Measurements from ENCODE around the gene CSTF3. TPM values are rescaled to one million over a fixed set of nuclear protein-coding genes. Genes with fewer than 3 reads are reported as not detected.
"Not testable (repeated sequence)": the region's sequence is repeated elsewhere in the genome, so short reads cannot be mapped to it uniquely, and the experiment has no call there.

Gene CSTF3
- total RNA-seq, 1 experiment from 2014 or later: 37.3 TPM

GRCh38 chr11:33094157-33094556 is 67.1 kb downstream of the CSTF3 start:
- DNase-seq (ENCODE audit: extremely low read depth, low read depth): no peak

DNA sequence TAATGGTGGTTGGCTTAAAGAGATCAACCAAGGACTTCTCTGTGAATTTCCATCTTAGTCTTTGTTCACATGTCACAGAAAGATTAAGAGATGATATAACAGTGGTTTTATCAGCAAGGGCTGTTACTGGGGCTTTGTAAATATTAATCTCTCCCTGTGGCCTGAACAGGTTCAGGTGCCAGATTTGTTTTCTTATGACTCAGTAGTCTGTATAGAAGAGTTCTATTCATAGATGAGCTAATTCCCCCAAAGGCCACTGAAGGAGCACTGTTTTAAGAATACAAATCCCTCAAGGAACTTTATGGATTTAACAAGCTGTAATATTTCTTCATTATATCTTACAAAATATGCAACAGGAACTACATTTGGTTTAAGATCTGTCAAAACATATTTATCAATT is 71.5 kb downstream of the CSTF3 start:
- DNase-seq (ENCODE audit: extremely low read depth, low read depth): no peak

- no peak for DNase-seq (ENCODE audit: extremely low read depth, low read depth)
Observed at GRCh38 chr11:33086017-33086416, 75.3 kb downstream of the CSTF3 start.

DNA sequence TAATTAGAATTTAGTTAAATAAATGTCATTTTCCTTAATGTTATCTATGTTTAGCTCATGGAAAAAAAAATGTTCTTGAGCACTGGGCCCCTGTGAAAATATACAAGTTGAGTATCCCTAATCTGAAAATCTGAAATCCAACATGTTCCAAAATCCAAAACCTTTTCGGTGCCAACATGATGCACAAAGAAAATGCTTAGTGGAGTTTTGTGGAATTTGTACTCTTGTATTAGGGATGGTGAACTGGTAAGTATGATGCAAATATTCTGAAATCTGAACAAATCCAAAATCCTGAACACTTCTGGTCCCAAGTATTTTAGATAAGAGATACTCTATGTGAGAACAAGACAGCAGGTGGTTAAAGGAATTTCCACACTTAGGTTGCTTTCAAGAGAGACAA is 77.4 kb downstream of the CSTF3 start:
- DNase-seq (ENCODE audit: extremely low read depth, low read depth): no peak

- DNase-seq (ENCODE audit: extremely low read depth, low read depth): no peak
Observed at GRCh38 chr11:33072465-33072864, 88.8 kb downstream of the CSTF3 start.

GRCh38 chr11:33068611-33069340 is 92.5 kb downstream of the CSTF3 start:
- no peak for DNase-seq (ENCODE audit: extremely low read depth, low read depth)

DNA sequence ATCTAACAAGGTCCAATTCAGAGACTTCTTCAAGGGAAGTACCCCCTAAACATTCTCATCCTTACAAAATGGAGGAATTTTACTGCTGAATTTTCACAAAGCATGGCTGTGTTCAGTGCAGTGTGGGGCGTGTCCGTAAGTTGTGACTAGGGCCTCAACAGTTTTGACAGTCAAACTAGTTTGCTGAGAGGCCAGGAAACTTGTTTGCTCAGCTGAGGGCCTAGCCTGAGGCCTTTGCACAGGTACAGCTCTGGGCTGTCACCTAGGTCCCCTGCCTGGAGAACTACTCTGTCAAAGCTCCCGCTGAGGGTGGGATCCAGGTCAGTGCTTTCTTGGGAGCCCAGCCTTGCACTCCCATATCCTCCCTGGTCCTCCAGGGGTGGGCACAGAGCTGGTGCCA is 94.0 kb downstream of the CSTF3 start:
- no peak for DNase-seq (ENCODE audit: extremely low read depth, low read depth)

DNA sequence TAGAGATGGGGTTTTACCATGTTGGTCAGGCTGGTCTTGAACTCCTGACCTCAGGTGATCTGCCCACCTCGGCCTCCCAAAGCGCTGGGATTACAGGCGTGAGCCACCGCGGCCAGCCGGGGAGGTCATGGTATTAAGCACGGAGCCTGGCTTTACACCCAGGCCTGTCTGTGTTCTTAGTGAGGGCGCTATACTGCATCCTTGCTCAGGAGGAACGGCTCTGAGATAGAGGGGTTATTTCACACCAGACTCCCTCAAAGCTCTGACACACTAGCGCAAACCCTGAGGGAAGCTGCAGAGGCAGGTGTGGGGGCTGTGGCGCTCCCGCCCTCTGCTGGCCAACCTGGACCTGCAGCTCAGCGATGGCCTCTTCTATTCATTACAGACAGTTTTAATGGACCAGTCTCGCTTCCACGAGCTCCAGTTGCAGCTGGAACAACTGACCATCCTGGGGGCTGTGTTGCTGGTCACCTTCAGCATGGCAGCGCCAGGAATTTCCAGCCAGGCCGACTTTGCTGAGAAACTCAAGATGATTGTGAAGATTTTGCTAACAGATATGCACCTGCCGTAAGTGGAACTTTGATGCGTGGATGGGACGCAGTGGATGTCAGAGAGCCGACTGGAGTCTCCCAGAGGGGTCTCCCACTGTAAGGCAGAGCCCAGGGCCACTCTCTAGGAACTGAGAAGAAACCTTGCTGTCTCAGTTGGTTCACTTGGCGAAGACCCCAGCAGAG is 95.7 kb downstream of the CSTF3 start:
- DNase-seq (ENCODE audit: extremely low read depth, low read depth): peak; percentile 44

- DNase-seq (ENCODE audit: extremely low read depth, low read depth): no peak
Observed at GRCh38 chr11:33064866-33065265, 96.4 kb downstream of the CSTF3 start.

- no peak for DNase-seq (ENCODE audit: extremely low read depth, low read depth)
Observed at GRCh38 chr11:33064033-33064825, 97.1 kb downstream of the CSTF3 start.

GRCh38 chr11:33063326-33063881 is 97.9 kb downstream of the CSTF3 start:
- no peak for DNase-seq (ENCODE audit: extremely low read depth, low read depth)

DNA sequence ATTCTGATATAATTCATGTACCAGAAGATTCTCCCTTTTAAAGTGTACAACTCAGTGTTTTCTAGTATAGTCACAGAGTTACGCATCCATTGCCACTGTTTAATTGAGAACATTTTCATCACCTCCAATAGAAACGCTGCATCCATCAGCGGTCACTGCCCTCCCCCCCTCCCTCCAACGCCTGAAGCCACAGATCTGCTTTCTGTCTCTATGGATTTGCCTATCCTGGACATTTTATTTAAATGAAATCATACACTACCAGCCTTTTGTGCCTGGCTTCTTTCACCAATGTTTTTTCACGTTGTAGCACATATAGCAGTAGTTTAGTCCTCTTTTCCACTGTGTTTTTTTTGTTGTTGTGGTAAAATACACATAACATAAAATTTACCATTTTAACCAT is 99.1 kb downstream of the CSTF3 start:
- DNase-seq (ENCODE audit: extremely low read depth, low read depth): no peak

- no peak for DNase-seq (ENCODE audit: extremely low read depth, low read depth)
Observed at GRCh38 chr11:33060271-33060670, 101.0 kb downstream of the CSTF3 start.

GRCh38 chr11:33059331-33060007 is 101.8 kb downstream of the CSTF3 start:
- DNase-seq (ENCODE audit: extremely low read depth, low read depth): no peak

- no peak for DNase-seq (ENCODE audit: extremely low read depth, low read depth)
Observed at GRCh38 chr11:33057284-33057683, 104.0 kb downstream of the CSTF3 start.

GRCh38 chr11:33055375-33055774 is 105.9 kb downstream of the CSTF3 start:
- DNase-seq (ENCODE audit: extremely low read depth, low read depth): no peak

- no peak for DNase-seq (ENCODE audit: extremely low read depth, low read depth)
Observed at GRCh38 chr11:33052231-33052630, 109.0 kb downstream of the CSTF3 start.

GRCh38 chr11:33049565-33050408 is 111.5 kb downstream of the CSTF3 start:
- DNase-seq (ENCODE audit: extremely low read depth, low read depth): not testable (repeated sequence)

- not testable (repeated sequence) for DNase-seq (ENCODE audit: extremely low read depth, low read depth)
Observed at GRCh38 chr11:33048701-33049100, 112.6 kb downstream of the CSTF3 start.

Measured in NCI-H460 (cell line).